Ovary (tissue), 3 donors: ENCODE measurements around the gene SIRT5.

Experiments used
- CTCF ChIP-seq, 3 donors: fragments of 450-650 bp in 2 of 3; fragments of 200-600 bp in 1 of 3; IDR thresholded peaks; one replicate each; pipeline versions ENCODE4 v1.5.1 to v1.8.0; 2016 to 2022; ENCODE audit warnings: antibody characterized with exemption in 3 of 3, mild to moderate bottlenecking in 1 of 3
- EP300 ChIP-seq: sonication (generic); formaldehyde crosslinking; IDR thresholded peaks from one replicate; pipeline ENCODE4 v1.6.1; 2017; ENCODE audit warnings: antibody characterized with exemption
- POLR2A ChIP-seq: fragments of 450-650 bp; IDR thresholded peaks from one replicate; pipeline ENCODE4 v1.6.1; 2017; ENCODE audit warnings: antibody characterized with exemption, mild to moderate bottlenecking, moderate library complexity
- donor health status: DM: no; HTN: no; CAD: no.

- TF ChIP-seq CTCF (IDR thresholded peaks at IDR 0.05) (peak; percentile 96 to 99 (median 98)), POLR2A (peak; percentile 77), EP300 (no peak)
These were observed 40.8 kb downstream of the SIRT5 start, which contains the start of gene NOL7 for GRCh38 chr6:13614926-13615791.
